T-helper 2 cell treated with Interferon-gamma antibody and Interleukin-4, amounts not matched to agents 5 μg/mL and 100 μg/mL, for 36 hours (primary cell): ENCODE data around the gene CLMN.

Source experiments
- DNase-seq: peaks from one replicate; pipeline ENCODE4 v3.0.0; 2021; ENCODE audit warnings: low spot score
- H3K27ac Mint-ChIP-seq: one replicate; pipeline ENCODE4 v1.8.0; 2021; ENCODE audit warnings: mild to moderate bottlenecking, mixed read lengths
- H3K27me3 Mint-ChIP-seq: one replicate; pipeline ENCODE4 v1.8.0; 2021; ENCODE audit warnings: low read depth, mixed read lengths
- H3K36me3 Mint-ChIP-seq: one replicate; pipeline ENCODE4 v1.8.0; 2021; ENCODE audit warnings: low read depth, mixed read lengths
- H3K4me1 Mint-ChIP-seq: one replicate; pipeline ENCODE4 v1.8.0; 2021; ENCODE audit warnings: low read depth, mixed read lengths
- H3K4me3 Mint-ChIP-seq: one replicate; pipeline ENCODE4 v1.8.0; 2022; ENCODE audit warnings: mild to moderate bottlenecking, moderate library complexity, mixed read lengths
- H3K9me3 Mint-ChIP-seq: one replicate; pipeline ENCODE4 v1.8.0; 2021; ENCODE audit warnings: mixed read lengths

Gene CLMN

DNA sequence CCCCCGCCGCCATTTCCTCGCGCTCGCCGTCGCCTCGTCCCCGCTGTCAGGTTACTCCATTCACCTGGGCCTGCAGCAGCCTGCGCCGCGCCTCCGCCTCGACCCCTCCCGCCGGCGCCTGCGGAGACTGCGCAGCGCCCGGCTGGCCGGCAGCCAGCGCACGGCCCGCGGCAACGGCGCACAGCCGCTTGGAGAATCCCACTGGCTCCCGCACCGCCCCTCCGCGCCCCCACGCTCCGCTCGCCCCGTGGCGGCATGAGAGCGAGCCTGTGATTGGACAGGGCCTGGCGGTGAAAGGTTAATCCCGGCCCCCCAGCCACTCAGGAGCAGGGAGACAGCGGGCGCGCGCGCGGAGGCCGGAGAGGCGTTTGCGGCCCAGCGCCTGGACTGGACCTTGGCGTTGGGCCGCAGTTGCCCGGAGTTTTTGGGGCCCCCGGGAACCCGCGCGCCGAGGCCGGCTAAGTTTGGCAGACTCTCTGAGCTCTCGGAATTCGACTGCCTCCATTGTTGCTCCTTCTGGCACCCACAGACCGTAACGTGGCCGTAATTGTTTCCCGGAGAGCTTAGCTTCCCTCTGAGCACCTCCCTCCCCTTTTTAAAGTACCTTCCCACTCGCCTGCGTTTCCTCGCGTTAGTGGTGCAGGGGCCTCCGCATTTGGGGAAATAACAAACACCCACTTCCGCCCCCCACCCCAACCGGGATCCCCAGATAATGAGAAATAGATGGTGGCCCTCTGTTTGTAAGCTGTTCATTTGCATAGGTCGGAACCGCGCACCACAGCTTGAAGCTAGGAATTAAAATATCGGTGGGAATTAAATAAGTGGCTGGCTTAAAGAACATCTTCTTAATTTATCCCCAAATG is 162.2 kb downstream of the CLMN start, which contains the start of gene DICER1:
Gene DICER1, minus strand, starts transcription at position 203 of the 863 bp plus-strand sequence. CDS start 24,071 bp downstream, outside the sequence.
- Mint-ChIP-seq H3K27me3 (no peaks in the 10 kb centered on the region), H3K36me3 (peaks cover 16% of the 10 kb centered on the region), H3K27ac (peak within 1 kb of the TSS; percentile 99), H3K4me3 (peak within 1 kb of the TSS; percentile 95), H3K4me1 (peaks cover 28% of the 10 kb centered on the region), H3K9me3 (no peaks in the 10 kb centered on the region)
- DNase-seq: peak; percentile 92

DNA sequence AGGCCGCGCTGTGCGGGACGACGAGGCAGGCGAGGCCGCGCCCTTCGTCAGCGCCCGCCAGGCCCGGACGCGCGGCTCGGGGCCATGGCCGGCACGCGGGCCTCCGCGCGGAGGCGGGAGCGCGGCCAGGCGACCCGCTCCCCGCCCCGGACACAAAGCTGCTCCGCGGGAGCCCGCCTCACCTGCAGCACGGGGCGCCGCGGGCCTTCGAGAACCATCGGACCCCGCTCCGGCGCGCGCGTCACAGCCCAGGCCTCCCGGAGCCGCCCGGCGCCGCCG is 162.7 kb downstream of the CLMN start:
- no peaks in the 10 kb centered on the region for H3K27me3 Mint-ChIP-seq
- no peaks in the 10 kb centered on the region for H3K9me3 Mint-ChIP-seq
- DNase-seq: no peak
- peaks cover 16% of the 10 kb centered on the region for H3K36me3 Mint-ChIP-seq
- H3K27ac Mint-ChIP-seq: peak overlapping the region; percentile 99
- H3K4me1 Mint-ChIP-seq: peaks cover 29% of the 10 kb centered on the region
- no peak overlapping the region for H3K4me3 Mint-ChIP-seq

DNA sequence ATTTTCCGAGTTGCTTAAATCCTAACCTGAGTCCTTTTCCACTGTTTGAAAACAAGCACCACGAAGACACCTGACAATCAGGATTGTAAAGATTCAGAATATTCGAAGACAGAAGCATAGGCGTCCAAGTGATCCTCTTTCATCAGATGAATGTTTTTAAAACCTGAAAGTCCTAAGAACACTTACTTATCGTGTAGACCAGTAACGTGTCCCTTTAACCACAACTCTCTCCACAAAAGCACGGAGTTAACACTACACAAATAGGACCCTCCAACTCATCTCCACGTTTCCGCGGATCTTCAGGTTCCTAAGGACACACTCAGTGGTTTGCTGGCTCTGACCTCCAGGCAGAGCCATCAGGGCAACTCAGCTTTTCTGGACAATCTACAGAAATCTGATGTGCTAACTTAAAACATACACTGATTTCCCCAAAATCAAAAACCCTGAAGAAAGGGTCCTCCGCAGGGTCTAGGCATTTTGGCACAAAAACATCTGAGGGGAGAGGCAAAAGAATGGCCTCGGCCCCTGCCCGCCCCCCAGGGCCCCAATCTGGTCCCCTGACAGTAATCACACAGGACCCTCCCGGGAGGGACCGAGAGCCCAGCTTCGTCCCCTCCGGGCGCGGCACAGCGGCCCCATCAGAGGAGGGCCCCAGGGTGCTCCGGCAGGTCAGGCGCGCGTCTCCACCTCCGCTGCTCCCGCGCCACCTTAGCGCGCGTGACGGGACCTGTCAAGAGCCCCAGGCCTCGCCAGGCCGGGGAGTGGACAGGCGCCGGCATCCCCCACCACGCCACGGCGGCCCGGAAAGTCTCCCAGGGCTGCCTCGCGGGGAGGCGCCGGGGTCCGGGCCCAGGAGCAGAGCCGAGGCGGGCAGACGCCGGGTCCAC is 163.3 kb downstream of the CLMN start:
- Mint-ChIP-seq H3K27me3 (no peaks in the 10 kb centered on the region), H3K9me3 (no peaks in the 10 kb centered on the region), H3K27ac (peak overlapping the region; percentile 76), H3K4me3 (peak overlapping the region; percentile 87), H3K36me3 (peaks cover 16% of the 10 kb centered on the region), H3K4me1 (peaks cover 33% of the 10 kb centered on the region)
- DNase-seq: peak; percentile 7

DNA sequence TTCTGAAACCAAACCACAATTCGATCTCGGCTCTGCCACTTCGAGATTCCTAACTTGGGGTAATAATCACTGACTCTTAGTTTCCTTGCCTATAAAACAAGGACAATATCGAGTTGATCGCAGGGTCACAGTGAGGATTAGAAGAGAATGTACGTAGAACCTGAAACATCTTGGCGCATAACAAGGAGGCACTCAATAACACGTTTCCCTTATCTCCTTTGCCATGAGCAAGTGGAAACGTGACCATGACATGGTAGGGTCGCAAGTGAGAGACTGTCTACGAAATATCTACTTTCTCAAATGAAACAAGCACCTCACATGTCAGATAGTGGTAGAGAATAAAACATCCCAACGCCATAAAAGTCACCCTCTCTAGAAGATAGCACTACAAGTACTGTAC is 164.7 kb downstream of the CLMN start:
- peaks cover 16% of the 10 kb centered on the region for H3K36me3 Mint-ChIP-seq
- no peaks in the 10 kb centered on the region for H3K27me3 Mint-ChIP-seq
- no peaks in the 10 kb centered on the region for H3K9me3 Mint-ChIP-seq
- peak overlapping the region; percentile 87 for H3K4me3 Mint-ChIP-seq
- peak overlapping the region; percentile 71 for H3K27ac Mint-ChIP-seq
- DNase-seq: no peak
- H3K4me1 Mint-ChIP-seq: peaks cover 40% of the 10 kb centered on the region

DNA sequence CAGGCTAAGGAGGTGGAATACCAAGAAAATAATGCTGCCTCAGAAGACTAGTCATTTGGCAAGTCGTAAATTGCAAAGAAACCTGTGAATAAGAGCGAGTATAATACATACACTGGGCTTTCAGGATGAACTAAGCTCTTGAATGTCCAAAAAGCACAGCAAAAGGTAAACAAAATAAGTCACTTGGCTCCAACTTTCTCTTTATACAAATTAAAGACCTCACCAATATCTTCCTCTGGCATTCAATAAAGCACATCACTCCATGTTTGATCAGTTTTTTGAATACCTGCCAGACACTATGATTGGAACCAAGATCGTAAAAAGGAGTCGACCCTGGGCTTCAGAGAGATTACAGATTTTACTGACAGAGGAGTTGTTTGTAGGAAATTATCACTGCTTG is 165.8 kb downstream of the CLMN start:
- H3K4me1 Mint-ChIP-seq: peaks cover 40% of the 10 kb centered on the region
- no peak overlapping the region for H3K4me3 Mint-ChIP-seq
- DNase-seq: no peak
- H3K27ac Mint-ChIP-seq: no peak overlapping the region
- H3K9me3 Mint-ChIP-seq: no peaks in the 10 kb centered on the region
- H3K36me3 Mint-ChIP-seq: peaks cover 16% of the 10 kb centered on the region
- H3K27me3 Mint-ChIP-seq: no peaks in the 10 kb centered on the region

DNA sequence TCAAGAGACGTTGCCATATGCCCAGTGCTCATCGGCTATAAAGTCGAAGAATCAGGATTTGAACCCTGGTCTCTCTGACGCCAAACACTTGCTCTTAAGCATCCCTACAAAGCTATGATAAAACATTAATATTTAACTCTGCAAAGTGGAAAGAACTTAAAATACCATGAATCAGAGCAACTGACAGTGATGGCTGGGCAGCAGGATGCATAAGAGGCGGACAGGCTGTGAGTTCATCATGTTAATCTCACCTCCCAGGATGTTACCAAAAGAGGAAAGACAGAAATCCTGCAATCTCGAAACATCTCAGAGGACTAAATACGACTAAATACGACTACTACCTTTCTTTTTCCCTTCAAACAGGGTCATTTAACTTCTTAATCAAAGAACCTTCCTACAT is 168.1 kb downstream of the CLMN start:
- no peak for DNase-seq
- peaks cover 6% of the 10 kb centered on the region for H3K9me3 Mint-ChIP-seq
- no peak overlapping the region for H3K4me3 Mint-ChIP-seq
- no peaks in the 10 kb centered on the region for H3K27me3 Mint-ChIP-seq
- peaks cover 34% of the 10 kb centered on the region for H3K4me1 Mint-ChIP-seq
- H3K27ac Mint-ChIP-seq: no peak overlapping the region
- H3K36me3 Mint-ChIP-seq: peaks cover 31% of the 10 kb centered on the region

DNA sequence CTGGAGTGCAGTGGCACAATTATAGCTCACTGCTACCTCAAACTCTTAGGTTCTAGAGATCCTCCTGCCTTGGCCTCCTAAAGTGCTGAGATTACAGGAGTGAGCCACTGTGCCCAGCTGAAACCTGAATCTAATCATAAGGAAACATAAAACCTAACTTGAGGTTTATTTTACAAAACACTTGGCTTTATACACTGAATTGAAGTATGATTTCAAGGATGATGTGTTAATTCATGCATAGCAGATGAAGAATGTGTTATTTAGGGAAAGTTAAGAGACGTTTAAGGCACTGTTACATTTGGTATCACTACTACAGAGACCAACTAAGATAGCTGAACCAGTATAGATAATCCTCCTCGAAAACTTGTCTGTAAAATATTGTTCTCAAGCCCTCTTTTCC is 168.8 kb downstream of the CLMN start:
- Mint-ChIP-seq H3K27me3 (no peaks in the 10 kb centered on the region), H3K4me3 (no peak overlapping the region)
- no peak for DNase-seq

DNA sequence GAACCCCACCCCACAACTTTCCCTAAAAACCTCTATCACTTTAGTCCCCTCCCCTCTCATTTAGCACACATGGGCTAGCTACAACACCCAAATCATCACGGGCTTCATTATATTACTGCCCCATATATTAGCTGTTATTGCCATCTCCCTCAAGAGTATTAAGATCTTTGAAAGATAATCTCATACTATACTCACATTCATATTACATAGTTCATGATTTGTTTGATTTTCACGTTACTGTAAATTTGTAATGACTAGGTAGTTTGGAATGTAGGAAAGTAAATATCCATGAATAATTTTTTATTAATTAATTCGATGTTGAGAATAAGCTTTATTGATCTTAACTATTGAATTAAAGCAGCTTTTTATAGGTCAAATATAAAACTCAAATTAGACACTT is 170.3 kb downstream of the CLMN start:
- Mint-ChIP-seq H3K4me1 (peaks cover 25% of the 10 kb centered on the region), H3K27me3 (no peaks in the 10 kb centered on the region), H3K36me3 (peaks cover 39% of the 10 kb centered on the region), H3K9me3 (peaks cover 22% of the 10 kb centered on the region), H3K4me3 (no peak overlapping the region), H3K27ac (no peak overlapping the region)
- DNase-seq: no peak

More for the DNA sequence above, 168.8 kb downstream of the CLMN start:
- Mint-ChIP-seq H3K9me3 (peaks cover 11% of the 10 kb centered on the region), H3K27ac (no peak overlapping the region), H3K4me1 (peaks cover 29% of the 10 kb centered on the region), H3K36me3 (peaks cover 35% of the 10 kb centered on the region)

DNA sequence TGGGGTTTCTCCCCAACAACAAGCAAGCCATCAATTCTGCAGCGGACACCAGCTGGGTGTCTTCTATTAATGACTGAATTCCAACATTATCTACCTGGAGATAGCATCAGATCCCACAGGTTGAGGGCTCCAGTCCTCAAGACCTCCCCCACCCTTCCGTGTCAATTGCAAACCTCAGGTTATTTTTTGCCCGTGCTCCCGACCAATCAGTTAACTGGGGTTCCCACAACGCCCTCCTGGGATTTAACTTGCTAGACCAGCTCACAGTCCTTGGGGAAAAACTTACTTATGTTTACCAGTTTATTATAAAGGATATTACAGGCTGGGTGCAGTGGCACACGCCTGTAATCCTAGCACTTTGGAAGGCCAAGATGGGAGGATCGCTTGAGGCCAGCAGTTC is 172.1 kb downstream of the CLMN start:
- Mint-ChIP-seq H3K4me1 (peaks cover 19% of the 10 kb centered on the region), H3K4me3 (no peak overlapping the region), H3K36me3 (peaks cover 36% of the 10 kb centered on the region), H3K9me3 (peaks cover 26% of the 10 kb centered on the region), H3K27me3 (no peaks in the 10 kb centered on the region), H3K27ac (no peak overlapping the region)
- DNase-seq: no peak

DNA sequence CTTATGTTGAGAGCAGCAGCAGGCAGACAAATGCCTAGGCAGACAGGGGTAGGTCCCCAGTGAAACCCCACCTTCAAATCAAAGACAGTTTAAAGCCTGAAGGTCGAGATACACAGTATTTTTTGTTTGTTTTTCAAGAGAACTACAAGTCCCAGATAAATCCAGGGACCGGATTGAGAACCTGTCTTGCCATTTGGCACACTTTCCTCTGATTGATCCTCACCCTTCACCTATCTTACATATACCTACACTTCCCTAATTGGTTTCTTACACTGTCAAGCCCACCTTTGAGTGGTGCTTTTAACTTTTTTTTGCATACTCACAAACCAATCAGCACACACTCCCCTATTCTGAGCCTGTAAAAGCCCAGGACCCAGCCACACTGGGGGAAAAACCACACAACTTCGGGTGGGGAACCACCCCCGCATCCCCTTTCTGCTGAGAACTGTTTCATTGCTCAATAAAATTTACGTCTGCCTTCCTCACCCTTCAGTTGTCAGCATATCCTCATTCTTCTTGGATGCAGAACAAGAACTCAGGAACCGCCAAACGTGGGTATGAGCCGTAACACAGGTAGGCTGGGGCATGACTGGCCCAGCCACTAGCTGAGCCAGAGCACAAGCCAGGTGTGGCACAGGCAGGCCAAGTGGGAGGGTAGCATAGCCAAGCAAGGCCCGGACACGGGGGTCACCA is 173.5 kb downstream of the CLMN start:
- Mint-ChIP-seq H3K4me3 (no peak overlapping the region), H3K27ac (no peak overlapping the region), H3K36me3 (peaks cover 36% of the 10 kb centered on the region), H3K27me3 (no peaks in the 10 kb centered on the region), H3K4me1 (peaks cover 13% of the 10 kb centered on the region), H3K9me3 (peaks cover 26% of the 10 kb centered on the region)
- DNase-seq: no peak

DNA sequence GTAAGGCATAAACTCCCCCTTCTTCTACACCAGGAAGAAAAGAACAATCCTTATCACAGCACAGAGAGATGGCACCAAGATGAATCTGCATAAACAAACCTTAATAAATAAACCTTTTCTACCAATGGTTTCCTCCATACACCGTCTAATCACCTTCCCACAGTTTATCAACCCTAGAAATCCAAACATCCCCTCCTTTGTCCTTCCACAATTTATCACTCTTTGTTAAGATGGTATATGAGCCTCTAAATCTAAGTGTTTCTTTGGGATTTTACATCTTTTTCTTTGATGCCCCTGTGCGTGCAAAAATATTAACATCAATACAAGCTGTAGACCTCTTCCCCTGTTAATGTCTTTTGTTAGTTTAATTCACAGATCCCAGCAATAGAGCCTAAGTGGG is 174.9 kb downstream of the CLMN start:
- Mint-ChIP-seq H3K27ac (no peak overlapping the region), H3K36me3 (peaks cover 36% of the 10 kb centered on the region), H3K4me1 (peaks cover 7% of the 10 kb centered on the region), H3K4me3 (no peak overlapping the region), H3K27me3 (no peaks in the 10 kb centered on the region), H3K9me3 (peaks cover 26% of the 10 kb centered on the region)
- no peak for DNase-seq

DNA sequence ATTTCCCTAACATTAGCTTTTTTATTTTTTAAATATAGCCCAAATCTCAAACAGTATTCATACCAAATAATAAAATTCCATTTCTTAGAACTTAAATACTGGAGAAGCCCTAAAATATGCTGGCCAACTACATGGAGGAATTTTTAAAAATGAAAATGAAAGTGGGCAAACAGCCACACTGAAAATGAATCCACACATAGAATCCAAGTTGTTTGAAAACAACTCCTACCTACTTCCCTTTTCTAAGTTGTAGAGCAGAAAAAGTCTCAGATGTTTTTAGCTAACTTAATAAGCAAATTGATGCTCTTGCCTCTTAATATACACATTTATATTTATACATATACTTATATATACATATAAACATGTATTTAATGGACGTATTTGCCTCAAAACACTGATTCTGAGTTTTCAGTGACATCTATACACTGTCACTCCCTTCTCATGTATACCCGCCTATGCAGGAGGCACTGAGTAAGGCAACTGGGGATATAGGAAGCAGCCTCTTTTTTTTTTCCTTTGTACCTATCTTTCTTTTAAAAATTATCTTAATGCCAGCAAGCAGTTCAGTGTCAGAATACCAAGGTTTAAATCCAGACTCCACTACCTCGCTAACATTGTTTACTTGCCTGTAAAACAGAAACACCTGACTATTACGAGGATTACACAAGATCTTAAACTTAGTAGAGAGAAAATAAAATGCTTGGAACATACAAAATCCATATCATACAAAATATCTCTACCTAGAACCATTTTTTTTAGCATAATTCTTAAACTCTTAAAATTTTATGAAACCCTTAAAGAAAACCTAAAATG is 175.7 kb downstream of the CLMN start:
- Mint-ChIP-seq H3K36me3 (peaks cover 36% of the 10 kb centered on the region), H3K9me3 (peaks cover 26% of the 10 kb centered on the region), H3K4me3 (no peak overlapping the region), H3K4me1 (peaks cover 8% of the 10 kb centered on the region), H3K27ac (no peak overlapping the region), H3K27me3 (no peaks in the 10 kb centered on the region)
- DNase-seq: no peak

DNA sequence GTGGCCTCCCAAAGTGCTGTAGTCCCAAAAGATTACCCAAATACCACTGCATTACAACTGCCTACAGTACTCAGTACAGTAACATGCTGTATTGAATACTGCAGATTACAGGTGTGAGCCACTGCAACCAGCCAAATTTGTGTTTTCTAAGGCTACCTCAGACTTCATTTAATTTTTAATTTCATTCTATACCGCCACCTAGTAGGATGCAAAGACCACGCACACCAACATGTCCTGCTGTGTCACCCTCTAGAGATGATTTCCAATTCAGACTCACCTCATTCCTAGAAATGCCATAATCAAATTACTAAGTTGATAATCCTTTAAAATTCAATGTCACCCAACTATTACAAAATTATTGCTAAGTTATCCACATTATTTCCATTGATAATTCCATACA is 177.5 kb downstream of the CLMN start:
- Mint-ChIP-seq H3K27ac (no peak overlapping the region), H3K9me3 (peaks cover 24% of the 10 kb centered on the region), H3K27me3 (no peaks in the 10 kb centered on the region), H3K4me1 (peaks cover 14% of the 10 kb centered on the region), H3K36me3 (peaks cover 24% of the 10 kb centered on the region), H3K4me3 (no peak overlapping the region)
- no peak for DNase-seq
